HepG2 (cell line): ENCODE results near the gene NWD2. TPM values are rescaled to one million over a fixed set of nuclear protein-coding genes. Genes with fewer than 3 reads are reported as not detected.

Experiments
- ARNTL ChIP-seq: sonication (generic); formaldehyde crosslinking; IDR thresholded peaks from 2 replicates; pipeline ENCODE4 v1.4.0; 2020; ENCODE audit warnings: mild to moderate bottlenecking, missing genetic modification reagents
- HNRNPLL ChIP-seq: fragments of 200-400 bp; formaldehyde crosslinking; IDR thresholded peaks from 2 replicates; pipeline ENCODE4 v1.6.1; 2017; ENCODE audit warnings: mild to moderate bottlenecking, low read depth, low read length; ENCODE audit not compliant: poor library complexity, severe bottlenecking
- ISX ChIP-seq: sonication (generic); formaldehyde crosslinking; conservative IDR thresholded peaks from 2 replicates; pipeline ENCODE4 v1.5.0; 2020; ENCODE audit warnings: missing genetic modification reagents
- MAZ ChIP-seq, 2 experiments: sonication (generic) in 1 of 2; formaldehyde crosslinking in 1 of 2; IDR thresholded peaks; 2 replicates each; pipeline versions ENCODE4 v1.5.0 to v1.6.1; 2012 to 2020; ENCODE audit warnings: low read depth in 2 of 2, mild to moderate bottlenecking in 2 of 2, borderline replicate concordance in 1 of 2, improper control_type of control experiment in 1 of 2, low read length in 1 of 2, missing genetic modification reagents in 1 of 2, moderate library complexity in 1 of 2
- MYNN ChIP-seq: sonication (generic); formaldehyde crosslinking; IDR thresholded peaks from 2 replicates; pipeline ENCODE4 v1.4.0; 2020; ENCODE audit warnings: mild to moderate bottlenecking, low read depth, missing genetic modification reagents
- NR1H2 ChIP-seq: sonication (generic); formaldehyde crosslinking; IDR thresholded peaks from 2 replicates; pipeline ENCODE4 v1.8.1; 2022; ENCODE audit warnings: low read depth, missing genetic modification reagents, borderline replicate concordance
- RAD21 ChIP-seq: fragments of 450-650 bp; formaldehyde crosslinking; IDR thresholded peaks from 2 replicates; pipeline ENCODE4 v1.5.0; 2020; ENCODE audit warnings: mild to moderate bottlenecking
- REL ChIP-seq: sonication (generic); formaldehyde crosslinking; conservative IDR thresholded peaks from 2 replicates; pipeline ENCODE4 v1.8.0; 2022; ENCODE audit warnings: mild to moderate bottlenecking, missing genetic modification reagents, moderate library complexity
- SKIL ChIP-seq: sonication (generic); formaldehyde crosslinking; IDR thresholded peaks from 2 replicates; pipeline ENCODE4 v1.8.0; 2022; ENCODE audit warnings: missing genetic modification reagents, mild to moderate bottlenecking, moderate library complexity, borderline replicate concordance
- SP2 ChIP-seq: sonication (generic); formaldehyde crosslinking; IDR thresholded peaks from 2 replicates; pipeline ENCODE4 v1.5.1; 2020; ENCODE audit warnings: mild to moderate bottlenecking, missing genetic modification reagents
- SP5 ChIP-seq: IDR thresholded peaks from 2 replicates; pipeline ENCODE4 v1.6.1; 2016; ENCODE audit warnings: low read depth, borderline replicate concordance
- THAP7 ChIP-seq: sonication (generic); formaldehyde crosslinking; IDR thresholded peaks from 2 replicates; pipeline ENCODE4 v1.8.1; 2023; ENCODE audit warnings: mild to moderate bottlenecking, missing genetic modification reagents
- THAP8 ChIP-seq: sonication (generic); formaldehyde crosslinking; IDR thresholded peaks from 2 replicates; pipeline ENCODE4 v1.5.1; 2020; ENCODE audit warnings: missing genetic modification reagents, mild to moderate bottlenecking, borderline replicate concordance
- ZFP36L2 ChIP-seq: sonication (generic); formaldehyde crosslinking; IDR thresholded peaks from 2 replicates; pipeline ENCODE4 v1.4.0; 2020; ENCODE audit warnings: missing genetic modification reagents
- ZFP91 ChIP-seq: sonication (generic); formaldehyde crosslinking; IDR thresholded peaks from 2 replicates; pipeline ENCODE4 v1.9.0; 2022; ENCODE audit warnings: missing genetic modification reagents, mild to moderate bottlenecking, borderline replicate concordance
- ZNF556 ChIP-seq: sonication (generic); formaldehyde crosslinking; IDR thresholded peaks from 2 replicates; pipeline ENCODE4 v1.4.0; 2020; ENCODE audit warnings: mild to moderate bottlenecking, missing genetic modification reagents, borderline replicate concordance
- ZNF800 ChIP-seq: sonication (generic); formaldehyde crosslinking; IDR thresholded peaks from 2 replicates; pipeline ENCODE4 v1.4.0; 2020; ENCODE audit warnings: missing genetic modification reagents
- ZNF816 ChIP-seq: sonication (generic); formaldehyde crosslinking; IDR thresholded peaks from 2 replicates; pipeline ENCODE4 v1.8.0; 2022; ENCODE audit warnings: missing genetic modification reagents, mild to moderate bottlenecking, borderline replicate concordance
- ZSCAN12 ChIP-seq: sonication (generic); formaldehyde crosslinking; IDR thresholded peaks from 2 replicates; pipeline ENCODE4 v1.9.0; 2021; ENCODE audit warnings: mild to moderate bottlenecking, missing genetic modification reagents
- polyA plus RNA-seq, 8 experiments: library from polyadenylated mRNA; depleted of rRNA in 3 of 8; stranded (reverse) in 7 of 8; unstranded in 1 of 8; fragments of >200 nt; fragmentation: Illumina TruSeq in 4 of 8; extraction: Trizol in 4 of 8; gene quantifications; 2 replicates each; pipeline versions ENCODE4 v1.2.1 to v1.2.3, GENCODE V29; 2011 to 2016; ENCODE audit warnings: low read depth in 4 of 8, missing spikeins in 1 of 8, mixed read lengths in 1 of 8; ENCODE audit not compliant: insufficient read depth in 1 of 8
- total RNA-seq, 5 experiments: library from RNA; depleted of rRNA; stranded (reverse); fragments of >200 nt; fragmentation: Illumina TruSeq; extraction: Trizol; gene quantifications; 2 replicates each; pipeline ENCODE4 v1.2.3, GENCODE V29; 2016; ENCODE audit warnings: low read depth in 1 of 5

Gene NWD2
- total and polyA plus RNA-seq, 2 of the 13 experiments (the other 11 are each of a cell fraction or from before 2014, with no cell fraction given), result not detected

GRCh38 chr4:37453281-37453998 lies 208.9 kb downstream of the NWD2 start (continued):
- peak; percentile 74; the same call in 1 of the 2 replicates for TF ChIP-seq NR1H2
- 0 out of 2 replicates have a peak, but pooled peaks have one; percentile 19 for TF ChIP-seq SKIL (CRISPR knock-in tag)
- peak; percentile 71; the same call in 1 of the 2 replicates for TF ChIP-seq ARNTL
- peak; percentile 75; the same call in 1 of the 2 replicates for TF ChIP-seq REL (CRISPR knock-in tag)
- 0 out of 2 replicates have a peak, but pooled peaks have one; percentile 80 for TF ChIP-seq ISX (CRISPR knock-in tag)
- 0 out of 2 replicates have a peak, but pooled peaks have one; percentile 9 for TF ChIP-seq RAD21 (CRISPR knock-in tag)
- peak; percentile 58; the same call in 1 of the 2 replicates for TF ChIP-seq ZNF800 (CRISPR knock-in tag)
- TF ChIP-seq ZFP36L2, result no peak
- 0 out of 2 replicates have a peak, but pooled peaks have one; percentile 48 for TF ChIP-seq THAP8 (CRISPR knock-in tag)
- TF ChIP-seq ZSCAN12, result 0 out of 2 replicates have a peak, but pooled peaks have one; percentile 27
- no peak for TF ChIP-seq ZNF556 (CRISPR knock-in tag)
- peak; percentile 50; the same call in 1 of the 2 replicates for TF ChIP-seq SP2 (CRISPR knock-in tag)
- TF ChIP-seq MYNN (CRISPR knock-in tag), result no peak
- TF ChIP-seq SP5 (CRISPR knock-in tag), result no peak
- TF ChIP-seq ZNF816 (CRISPR knock-in tag), result 0 out of 2 replicates have a peak, but pooled peaks have one; percentile 33
- peak; percentile 70 for TF ChIP-seq ZFP91 (CRISPR knock-in tag)
- no peak for TF ChIP-seq MAZ (IDR thresholded peaks at IDR 0.05; ENCODE audit: borderline replicate concordance, low read depth, low read length)
- TF ChIP-seq MAZ (CRISPR knock-in tag; IDR thresholded peaks at IDR 0.05; ENCODE audit: low read depth), result peak; percentile 78; the same call in 1 of the 2 replicates
- peak; percentile 59 for TF ChIP-seq HNRNPLL
- no peak for TF ChIP-seq THAP7 (CRISPR knock-in tag)
